ENCODE measurements around the gene TLR2. TPM values are rescaled to one million over a fixed set of nuclear protein-coding genes. Genes with fewer than 3 reads are reported as not detected.

Gene TLR2
- total RNA-seq, 1 experiment from 2014 or later = 0.90 TPM

DNA sequence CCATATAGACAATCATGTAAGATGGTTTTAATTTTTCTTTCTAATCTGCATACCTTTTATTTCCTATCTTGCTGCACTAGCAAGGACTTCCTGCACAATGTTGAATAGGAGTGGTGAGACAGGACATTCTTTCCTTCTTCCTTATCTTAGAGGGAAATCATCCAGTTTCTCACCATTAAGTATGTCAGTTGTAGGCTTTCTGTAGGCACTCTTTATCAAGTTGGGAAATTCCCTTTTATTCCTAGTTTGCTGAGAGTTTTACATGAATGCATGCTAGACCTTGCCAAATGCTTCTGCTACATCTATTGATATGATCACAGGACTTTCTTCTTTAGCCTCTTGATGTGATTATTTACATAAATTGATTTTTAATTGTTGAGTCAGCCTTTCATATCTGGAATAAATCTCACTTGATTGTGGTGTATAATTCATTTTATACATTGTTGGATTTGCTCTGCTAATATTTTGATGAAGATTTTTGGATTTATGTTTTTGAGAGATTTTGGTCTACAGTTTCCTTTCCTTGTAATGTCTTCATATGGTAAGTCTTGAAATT is 51.9 kb downstream of the TLR2 start:
- H3K9me3 Mint-ChIP-seq = peaks cover 0 to 5% of the 10 kb centered on the region in 2 experiments; a peak in 3 of 5 replicates
- no peak overlapping the region for H2BK5ac ChIP-seq (ENCODE audit: insufficient read length, low read length)
- no peak overlapping the region for H4K8ac ChIP-seq (replicated peaks; ENCODE audit: insufficient read length, low read depth, low read length)
- no peaks in the 10 kb centered on the region for H3K27me3 ChIP-seq (ENCODE audit: insufficient read depth, low read length)
- no peak overlapping the region for H2BK20ac ChIP-seq (ENCODE audit: low read depth, low read length, poor library complexity, severe bottlenecking)
- no peak overlapping the region for H3K4me2 ChIP-seq (ENCODE audit: insufficient read depth, insufficient read length, low read length)
- H3K9ac ChIP-seq (ENCODE audit: extremely low read depth, insufficient read length, low read length) = no peak overlapping the region
- H2AFZ ChIP-seq (ENCODE audit: low read length) = no peak overlapping the region
- no peak overlapping the region for H3K14ac ChIP-seq (ENCODE audit: insufficient read depth, low read length)
- H3K79me2 ChIP-seq (ENCODE audit: insufficient read depth, low read length) = no peaks in the 10 kb centered on the region
- no peaks in the 10 kb centered on the region for H3K4me1 ChIP-seq (ENCODE audit: insufficient read depth, low read length)
- H2BK15ac ChIP-seq (ENCODE audit: low read depth, low read length) = no peak overlapping the region
- H3K27ac ChIP-seq (ENCODE audit: insufficient read length, low read depth, low read length) = no peak overlapping the region
- peaks cover 4 to 9% (median 4%) of the 10 kb centered on the region in 3 experiments; a peak in 4 of 7 replicates for H3K36me3 Mint-ChIP-seq (ENCODE audit: insufficient read depth in 1 of 3, low read depth in 3 of 3)
- H4K5ac ChIP-seq (ENCODE audit: insufficient read length, low read depth, low read length) = no peak overlapping the region
- no peak overlapping the region for H3K27ac Mint-ChIP-seq
- H3K27me3 Mint-ChIP-seq (ENCODE audit: low read depth) = no peaks in the 10 kb centered on the region
- no peak overlapping the region for H2AK5ac ChIP-seq (ENCODE audit: insufficient read length, low read length)
- no peaks in the 10 kb centered on the region for H3K23me2 ChIP-seq (ENCODE audit: insufficient read length, low read depth, low read length, poor library complexity, severe bottlenecking)
- no peak overlapping the region for H3K56ac ChIP-seq (ENCODE audit: insufficient read length, low read depth, low read length)
- no peak overlapping the region for H3K23ac ChIP-seq (ENCODE audit: insufficient read length, low read depth, low read length)
- H3K4me1 Mint-ChIP-seq = peaks cover 5 to 8% of the 10 kb centered on the region in 2 experiments; a peak in 3 of 4 replicates
- H3K18ac ChIP-seq (ENCODE audit: insufficient read length, low read depth, low read length) = no peak overlapping the region
- no peak overlapping the region for H3T11ph ChIP-seq (ENCODE audit: low read length)
- H2BK12ac ChIP-seq (ENCODE audit: insufficient read length, low read depth, low read length) = no peak overlapping the region
- H3K4me3 Mint-ChIP-seq = no peak overlapping the region
- no peak for DNase-seq
- no peak overlapping the region for H3K4ac ChIP-seq (ENCODE audit: low read depth, low read length)
- TF ChIP-seq, protein P1, sequence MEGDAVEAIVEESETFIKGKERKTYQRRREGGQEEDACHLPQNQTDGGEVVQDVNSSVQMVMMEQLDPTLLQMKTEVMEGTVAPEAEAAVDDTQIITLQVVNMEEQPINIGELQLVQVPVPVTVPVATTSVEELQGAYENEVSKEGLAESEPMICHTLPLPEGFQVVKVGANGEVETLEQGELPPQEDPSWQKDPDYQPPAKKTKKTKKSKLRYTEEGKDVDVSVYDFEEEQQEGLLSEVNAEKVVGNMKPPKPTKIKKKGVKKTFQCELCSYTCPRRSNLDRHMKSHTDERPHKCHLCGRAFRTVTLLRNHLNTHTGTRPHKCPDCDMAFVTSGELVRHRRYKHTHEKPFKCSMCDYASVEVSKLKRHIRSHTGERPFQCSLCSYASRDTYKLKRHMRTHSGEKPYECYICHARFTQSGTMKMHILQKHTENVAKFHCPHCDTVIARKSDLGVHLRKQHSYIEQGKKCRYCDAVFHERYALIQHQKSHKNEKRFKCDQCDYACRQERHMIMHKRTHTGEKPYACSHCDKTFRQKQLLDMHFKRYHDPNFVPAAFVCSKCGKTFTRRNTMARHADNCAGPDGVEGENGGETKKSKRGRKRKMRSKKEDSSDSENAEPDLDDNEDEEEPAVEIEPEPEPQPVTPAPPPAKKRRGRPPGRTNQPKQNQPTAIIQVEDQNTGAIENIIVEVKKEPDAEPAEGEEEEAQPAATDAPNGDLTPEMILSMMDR (conservative IDR thresholded peaks at IDR 0.05) = no peak
- no peak overlapping the region for H2BK120ac ChIP-seq (ENCODE audit: low read depth, low read length, poor library complexity, severe bottlenecking)
- no peaks in the 10 kb centered on the region for H3K9me3 ChIP-seq (ENCODE audit: control insufficient read depth, low read depth, low read length)
- no peaks in the 10 kb centered on the region for H4K20me1 ChIP-seq (ENCODE audit: control insufficient read depth, insufficient read depth, insufficient read length)
- H3K79me1 ChIP-seq (ENCODE audit: insufficient read depth, low read depth, low read length, poor library complexity, severe bottlenecking) = no peaks in the 10 kb centered on the region
- H4K91ac ChIP-seq (ENCODE audit: insufficient read length, low read depth, low read length) = no peak overlapping the region
